Mesothelial cell of epicardium (in vitro differentiated cells): ENCODE data around the gene CEP41. TPM values are rescaled to one million over a fixed set of nuclear protein-coding genes. Genes with fewer than 3 reads are reported as not detected.
A peak's percentile ranks its signal among the peaks of the same experiment; 100 is the strongest.

Experiments used
- DNase-seq, 2 experiments: peaks; one replicate each; pipeline ENCODE4 v3.0.0; 2021; ENCODE audit warnings: low spot score in 2 of 2; ENCODE audit not compliant: unreplicated experiment in 2 of 2
- H3K27ac Mint-ChIP-seq: 2 replicates; pipeline ENCODE4 v1.8.0; 2021; ENCODE audit warnings: mixed read lengths
- H3K27me3 Mint-ChIP-seq: 2 replicates; pipeline ENCODE4 v1.8.0; 2021; ENCODE audit warnings: low read depth, mixed read lengths
- H3K36me3 Mint-ChIP-seq: 2 replicates; pipeline ENCODE4 v1.8.0; 2021; ENCODE audit warnings: mixed read lengths
- H3K4me1 Mint-ChIP-seq: 2 replicates; pipeline ENCODE4 v1.8.0; 2021; ENCODE audit warnings: mixed read lengths
- H3K4me3 Mint-ChIP-seq: 2 replicates; pipeline ENCODE4 v1.8.0; 2021; ENCODE audit warnings: mild to moderate bottlenecking, moderate library complexity, mixed read lengths
- H3K9me3 Mint-ChIP-seq: 2 replicates; pipeline ENCODE4 v1.8.0; 2021; ENCODE audit warnings: mixed read lengths
- CTCF ChIP-seq: fragments of 200-600 bp; sonication (generic); IDR thresholded peaks from one replicate; pipeline ENCODE4 v1.5.0; 2021; ENCODE audit warnings: antibody characterized with exemption; ENCODE audit not compliant: unreplicated experiment
- total RNA-seq: library from RNA; stranded (reverse); gene quantifications from 3 replicates; pipeline ENCODE4 v1.2.1, GENCODE V29; 2021

Gene CEP41
- total RNA-seq, 1 donor from 2014 or later = 22.5 TPM

- Mint-ChIP-seq H3K9me3 (no peaks in the 10 kb centered on the region), H3K27me3 (no peaks in the 10 kb centered on the region), H3K36me3 (no peaks in the 10 kb centered on the region), H3K4me3 (no peak overlapping the region), H3K27ac (peak overlapping the region; percentile 94), H3K4me1 (peaks cover 67% of the 10 kb centered on the region)
- no peak for TF ChIP-seq CTCF
- DNase-seq = no peak
Observed at GRCh38 chr7:130409067-130409711, 31.6 kb downstream of the CEP41 start.

- H3K4me1 Mint-ChIP-seq = peaks cover 43% of the 10 kb centered on the region
- no peak for TF ChIP-seq CTCF
Observed at GRCh38 chr7:130405003-130405402, 35.8 kb downstream of the CEP41 start.

GRCh38 chr7:130401578-130401977 is 39.2 kb downstream of the CEP41 start:
- DNase-seq = no peak
- Mint-ChIP-seq H3K9me3 (no peaks in the 10 kb centered on the region), H3K36me3 (peaks cover 15% of the 10 kb centered on the region), H3K27ac (no peak overlapping the region), H3K4me3 (no peak overlapping the region), H3K4me1 (peaks cover 46% of the 10 kb centered on the region), H3K27me3 (no peaks in the 10 kb centered on the region)
- no peak for TF ChIP-seq CTCF

More at GRCh38 chr7:130405003-130405402, 35.8 kb downstream of the CEP41 start:
- Mint-ChIP-seq H3K4me3 (no peak overlapping the region), H3K27me3 (no peaks in the 10 kb centered on the region), H3K36me3 (peaks cover 9% of the 10 kb centered on the region), H3K9me3 (no peaks in the 10 kb centered on the region), H3K27ac (no peak overlapping the region)
- no peak for DNase-seq

- H3K27me3 Mint-ChIP-seq = no peaks in the 10 kb centered on the region
- peak overlapping the region; percentile 92 for H3K27ac Mint-ChIP-seq
- H3K4me3 Mint-ChIP-seq = no peak overlapping the region
- TF ChIP-seq CTCF = no peak
- H3K36me3 Mint-ChIP-seq = peaks cover 15% of the 10 kb centered on the region
- no peak for DNase-seq
- peaks cover 51% of the 10 kb centered on the region for H3K4me1 Mint-ChIP-seq
- H3K9me3 Mint-ChIP-seq = no peaks in the 10 kb centered on the region
Observed at GRCh38 chr7:130401101-130401500, 39.7 kb downstream of the CEP41 start.

GRCh38 chr7:130400120-130400572 is 40.7 kb downstream of the CEP41 start:
- peaks cover 15% of the 10 kb centered on the region for H3K36me3 Mint-ChIP-seq
- H3K4me1 Mint-ChIP-seq = peaks cover 54% of the 10 kb centered on the region

More at GRCh38 chr7:130400120-130400572, 40.7 kb downstream of the CEP41 start:
- TF ChIP-seq CTCF = no peak
- no peak for DNase-seq
- no peaks in the 10 kb centered on the region for H3K9me3 Mint-ChIP-seq
- no peak overlapping the region for H3K4me3 Mint-ChIP-seq
- peak overlapping the region; percentile 92 for H3K27ac Mint-ChIP-seq
- no peaks in the 10 kb centered on the region for H3K27me3 Mint-ChIP-seq
